Measurements from ENCODE around the gene ZNF777.
A peak's percentile ranks its signal among the peaks of the same experiment; 100 is the strongest.
"Not testable (repeated sequence)": the region's sequence is repeated elsewhere in the genome, so short reads cannot be mapped to it uniquely, and the experiment has no call there.

ZNF777 gene

DNA sequence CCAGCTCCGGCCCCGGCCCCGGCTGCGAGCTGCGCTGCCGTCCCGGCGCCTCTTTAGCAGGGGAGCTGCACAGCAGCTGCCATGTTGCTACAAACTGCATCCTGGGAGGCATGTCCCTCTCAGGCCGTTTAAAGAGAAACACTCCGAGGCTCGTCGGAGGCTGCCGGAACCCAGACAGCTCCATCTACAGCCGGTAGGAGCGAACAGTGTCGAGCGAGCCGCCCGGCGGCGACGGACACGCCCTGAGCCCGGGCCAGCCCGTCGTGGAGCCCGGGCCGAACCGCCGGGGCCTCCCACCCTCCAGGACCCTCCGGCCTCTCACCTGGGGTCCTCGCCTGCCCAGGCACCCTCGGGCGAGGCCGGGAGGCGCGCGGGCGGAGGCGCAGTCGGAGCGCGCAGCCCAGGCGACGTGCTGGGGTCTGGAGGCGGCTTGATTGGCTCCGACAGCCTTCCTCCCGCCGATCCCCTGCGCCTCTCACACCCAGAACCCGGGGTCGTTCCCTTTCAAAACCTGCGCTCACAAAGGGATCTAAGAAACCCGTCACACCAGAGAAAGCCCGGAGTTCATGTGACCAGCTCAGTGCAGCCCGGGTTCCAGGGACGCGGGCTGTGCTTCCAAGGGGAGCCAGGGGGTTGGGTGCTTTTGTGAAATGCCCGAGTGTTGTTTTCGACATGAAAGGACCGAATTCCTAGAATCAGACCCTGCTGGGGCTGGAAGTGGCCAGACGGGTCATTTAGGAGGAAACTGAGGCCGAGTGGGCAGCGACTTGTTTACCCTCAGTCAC, at the start of gene ZNF777:
TSS of gene ZNF777 (minus strand) at position 570 of the 785 bp plus-strand sequence. CDS start 5,040 bp downstream, outside the sequence.
- peak; percentile 92 for DNase-seq

DNA sequence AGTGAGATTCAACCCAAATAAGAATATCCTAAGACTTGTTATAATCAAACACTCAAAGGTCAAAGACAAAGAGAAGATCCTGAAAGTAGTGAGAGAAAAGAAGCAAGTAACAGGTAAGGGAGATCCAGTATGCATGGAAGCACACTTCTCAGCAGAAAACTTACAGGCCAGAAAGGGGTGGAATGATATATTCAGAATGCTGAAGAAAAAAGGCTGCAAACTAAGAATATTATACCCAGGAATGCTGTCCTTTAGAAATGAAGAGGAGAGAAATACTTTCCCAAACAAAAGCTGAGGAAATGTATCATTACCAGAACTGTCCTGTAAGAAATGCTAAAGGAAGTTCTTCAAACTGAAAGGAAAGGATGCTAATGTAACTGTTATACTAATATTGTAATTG, 49.4 kb upstream of the ZNF777 start:
- DNase-seq, result no peak

DNA sequence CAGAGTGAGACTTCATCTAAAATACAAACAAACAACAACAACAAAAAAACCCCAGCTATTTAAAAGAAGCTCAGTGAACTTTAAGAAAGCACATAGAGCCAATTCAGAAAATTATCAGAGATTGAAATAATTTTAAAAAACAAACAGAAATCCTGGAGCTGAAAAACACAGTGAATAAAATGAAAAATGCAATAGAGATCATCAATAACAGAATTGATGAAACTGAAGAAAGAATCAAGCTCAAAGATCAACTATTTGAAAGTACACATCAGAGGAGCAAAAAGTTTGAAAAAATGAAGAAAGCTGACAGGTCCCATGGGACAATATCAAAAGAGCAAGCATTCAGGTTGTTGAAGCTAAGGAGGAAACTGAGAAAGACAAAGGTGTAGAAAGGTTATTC, 48.9 kb upstream of the ZNF777 start:
- DNase-seq, result no peak

DNA sequence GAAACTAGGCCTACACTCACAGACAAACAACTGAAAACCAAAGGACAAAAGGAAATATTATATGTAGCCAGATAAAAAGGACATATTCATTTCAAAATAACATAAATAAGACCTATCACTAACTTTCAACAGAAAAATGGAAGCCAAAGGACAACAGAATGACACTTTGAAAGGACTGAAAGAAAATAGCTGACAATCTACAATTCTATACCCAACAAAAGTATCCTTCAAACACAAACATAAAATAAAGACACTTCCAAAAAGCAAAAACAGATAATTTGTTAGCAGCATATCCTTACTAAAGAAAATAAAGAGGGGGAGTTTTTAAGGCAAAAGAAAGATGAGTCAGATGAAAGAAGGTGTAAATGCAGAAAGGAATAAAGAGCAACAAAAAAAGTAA, 44.7 kb upstream of the ZNF777 start:
- DNase-seq, result no peak

- DNase-seq, result no peak
These were observed 40.8 kb upstream of the ZNF777 start for GRCh38 chr7:149501651-149502050.

GRCh38 chr7:149500910-149501309, 40.0 kb upstream of the ZNF777 start:
- no peak for DNase-seq

- no peak for DNase-seq
These were observed 39.3 kb upstream of the ZNF777 start for GRCh38 chr7:149500201-149500600.

- no peak for DNase-seq
These were observed 37.9 kb upstream of the ZNF777 start for GRCh38 chr7:149498811-149499210.

DNA sequence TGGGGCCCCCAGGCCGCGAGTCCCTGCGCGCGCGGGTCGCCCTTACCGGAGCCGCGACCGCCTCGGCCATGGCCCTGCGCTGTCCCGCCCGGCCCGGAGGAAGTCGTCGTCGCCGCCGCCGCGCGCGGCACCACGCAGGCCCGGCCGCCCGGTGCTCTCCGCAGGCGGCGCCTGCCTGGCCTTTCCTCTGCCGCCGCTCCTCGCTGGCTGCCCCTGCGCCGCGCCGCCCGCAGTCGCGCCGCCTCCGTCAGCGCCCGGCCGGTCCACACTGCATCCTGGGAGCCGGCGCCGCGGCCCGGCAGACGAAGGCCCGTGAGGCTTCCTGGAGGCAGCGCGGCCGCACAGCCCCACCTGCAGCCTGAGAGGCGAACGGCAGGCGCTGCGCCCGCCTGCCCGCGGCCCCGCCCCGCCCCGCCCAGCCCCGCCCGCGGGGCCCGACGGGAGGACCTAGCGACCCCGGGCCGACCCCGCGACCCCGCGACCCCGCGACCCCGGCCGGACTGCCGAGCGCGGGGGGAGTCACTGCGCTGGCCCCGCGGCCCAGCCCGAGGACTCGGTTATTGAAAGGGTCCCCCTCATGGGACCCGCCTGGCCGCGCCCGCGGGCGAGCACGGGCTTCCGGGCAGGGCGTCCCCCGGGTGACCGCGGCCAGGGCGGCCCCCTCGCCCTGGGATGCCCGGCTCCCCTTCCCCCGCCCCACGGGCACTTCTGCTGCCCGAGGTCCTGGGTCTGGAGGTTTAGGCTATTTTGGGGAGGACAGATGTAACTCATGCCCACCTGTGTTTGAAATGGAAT, 36.8 kb upstream of the ZNF777 start, which contains the start of gene ZNF746:
TSS of gene ZNF746 (minus strand) at position 343 of the 795 bp plus-strand sequence. CDS start at position 70, 273 bp downstream.
- DNase-seq, result peak; percentile 92

- DNase-seq, result no peak
These were observed 36.0 kb upstream of the ZNF777 start for GRCh38 chr7:149496642-149497391.

DNA sequence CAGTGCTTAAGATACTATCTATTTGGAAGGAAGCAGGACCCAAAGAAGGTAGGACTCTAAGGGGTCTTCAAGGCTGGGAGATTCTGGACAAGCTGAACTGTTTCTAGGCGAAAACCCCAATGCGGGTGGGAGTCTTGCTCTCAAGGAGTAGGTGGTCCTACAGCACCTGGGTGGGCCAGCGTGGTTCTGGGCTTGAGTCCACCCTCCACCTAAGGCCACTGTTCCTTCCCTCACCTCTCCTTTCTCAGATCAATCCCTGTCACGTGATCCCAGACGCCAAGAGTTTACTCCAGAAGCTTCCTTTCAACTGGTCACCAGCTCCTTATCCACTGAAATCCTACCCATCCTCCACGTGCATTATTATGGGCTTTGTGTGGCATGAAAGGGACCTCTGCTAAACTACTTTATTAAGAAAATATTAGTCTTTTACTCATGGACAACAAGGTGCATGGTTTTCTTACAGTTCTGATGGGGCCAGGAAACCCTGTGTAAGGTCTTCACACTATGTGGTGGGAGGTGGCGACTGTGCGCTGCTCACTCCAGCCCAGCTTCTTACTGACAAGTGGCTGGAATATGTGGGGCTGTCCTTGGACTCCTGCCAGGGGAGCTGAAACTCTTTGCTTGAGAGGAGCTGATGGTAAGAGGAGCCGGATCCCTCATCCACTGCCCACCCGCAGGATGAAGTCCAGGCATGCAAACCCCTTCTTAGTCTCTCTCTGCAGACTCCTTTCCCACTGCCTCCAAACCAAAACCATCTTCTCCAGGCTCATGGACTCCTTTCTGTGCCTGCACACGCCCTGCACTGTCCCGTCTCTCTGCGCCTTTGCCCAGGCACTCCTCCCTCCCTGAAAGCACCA, 35.2 kb upstream of the ZNF777 start:
- DNase-seq, result no peak

GRCh38 chr7:149494738-149495368, 34.0 kb upstream of the ZNF777 start:
- no peak for DNase-seq

GRCh38 chr7:149493975-149494374, 33.1 kb upstream of the ZNF777 start:
- DNase-seq, result not testable (repeated sequence)

- no peak for DNase-seq
These were observed 32.5 kb upstream of the ZNF777 start for GRCh38 chr7:149493366-149493765.

GRCh38 chr7:149490083-149490760, 29.4 kb upstream of the ZNF777 start:
- DNase-seq, result no peak

- DNase-seq, result no peak
These were observed 28.6 kb upstream of the ZNF777 start for GRCh38 chr7:149489391-149490024.

- DNase-seq, result no peak
These were observed 18.7 kb upstream of the ZNF777 start for GRCh38 chr7:149479568-149479967.

- DNase-seq, result no peak
These were observed 17.9 kb upstream of the ZNF777 start for GRCh38 chr7:149478754-149479153.

GRCh38 chr7:149477494-149478443, 16.9 kb upstream of the ZNF777 start:
- DNase-seq, result peak; percentile 68
